ENCODE results near the gene AHNAK2. TPM values are rescaled to one million over a fixed set of nuclear protein-coding genes. Genes with fewer than 3 reads are reported as not detected.

The AHNAK2 gene
- total RNA-seq, 1 experiment from 2014 or later: 191 TPM

DNA sequence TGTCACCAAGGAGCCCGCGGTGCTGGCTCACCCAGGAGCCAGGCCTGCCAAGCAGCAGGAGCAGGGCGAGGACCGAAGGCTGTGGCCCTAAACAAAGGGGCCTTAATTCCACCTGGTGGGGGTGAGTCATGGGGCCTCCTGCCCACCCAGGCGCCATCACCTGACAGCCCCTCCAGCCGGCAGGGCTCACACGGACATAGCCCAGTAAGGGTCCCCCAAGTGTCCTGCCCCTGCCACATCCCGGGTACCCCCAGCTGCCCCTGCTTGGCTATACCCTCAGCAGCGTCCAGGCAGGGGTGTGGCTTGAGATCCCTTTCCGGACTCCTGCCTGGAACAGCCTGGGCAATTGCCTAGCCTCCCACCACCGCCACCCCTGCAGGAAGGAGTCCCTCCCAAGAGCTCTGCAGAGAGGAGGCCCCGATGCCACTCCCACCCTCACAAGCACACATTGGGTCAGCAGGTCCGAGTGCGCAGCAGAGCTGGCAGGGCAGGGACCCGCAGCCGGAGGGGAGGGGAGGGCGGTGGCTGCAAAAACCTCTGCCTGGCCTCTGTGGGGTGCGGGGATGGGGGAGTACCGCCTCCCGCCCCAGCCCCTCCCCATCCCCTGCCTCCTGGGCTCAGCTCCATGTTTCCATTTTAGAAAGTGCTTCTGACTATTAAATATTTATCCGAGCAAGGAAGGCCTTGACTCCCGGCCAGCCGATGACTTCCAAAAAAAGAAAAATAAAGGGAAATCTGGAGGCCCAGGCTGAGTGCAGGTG, 4.6 kb downstream of the AHNAK2 start:
- DNase-seq (ENCODE audit: low spot score): peak; percentile 95

DNA sequence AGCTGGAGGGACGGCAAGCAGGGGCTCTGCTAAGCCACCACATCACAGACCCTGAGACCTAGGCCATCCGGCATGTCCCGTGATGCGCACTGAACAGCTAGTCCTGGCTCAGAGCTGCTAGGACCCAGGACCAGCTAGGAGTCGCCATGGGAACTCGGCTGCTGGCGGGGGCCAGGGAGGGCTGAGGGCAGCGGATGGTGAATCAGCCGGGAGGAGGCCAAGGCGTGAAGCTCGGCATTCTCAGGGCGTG, 5.1 kb downstream of the AHNAK2 start:
- DNase-seq (ENCODE audit: low spot score): no peak

DNA sequence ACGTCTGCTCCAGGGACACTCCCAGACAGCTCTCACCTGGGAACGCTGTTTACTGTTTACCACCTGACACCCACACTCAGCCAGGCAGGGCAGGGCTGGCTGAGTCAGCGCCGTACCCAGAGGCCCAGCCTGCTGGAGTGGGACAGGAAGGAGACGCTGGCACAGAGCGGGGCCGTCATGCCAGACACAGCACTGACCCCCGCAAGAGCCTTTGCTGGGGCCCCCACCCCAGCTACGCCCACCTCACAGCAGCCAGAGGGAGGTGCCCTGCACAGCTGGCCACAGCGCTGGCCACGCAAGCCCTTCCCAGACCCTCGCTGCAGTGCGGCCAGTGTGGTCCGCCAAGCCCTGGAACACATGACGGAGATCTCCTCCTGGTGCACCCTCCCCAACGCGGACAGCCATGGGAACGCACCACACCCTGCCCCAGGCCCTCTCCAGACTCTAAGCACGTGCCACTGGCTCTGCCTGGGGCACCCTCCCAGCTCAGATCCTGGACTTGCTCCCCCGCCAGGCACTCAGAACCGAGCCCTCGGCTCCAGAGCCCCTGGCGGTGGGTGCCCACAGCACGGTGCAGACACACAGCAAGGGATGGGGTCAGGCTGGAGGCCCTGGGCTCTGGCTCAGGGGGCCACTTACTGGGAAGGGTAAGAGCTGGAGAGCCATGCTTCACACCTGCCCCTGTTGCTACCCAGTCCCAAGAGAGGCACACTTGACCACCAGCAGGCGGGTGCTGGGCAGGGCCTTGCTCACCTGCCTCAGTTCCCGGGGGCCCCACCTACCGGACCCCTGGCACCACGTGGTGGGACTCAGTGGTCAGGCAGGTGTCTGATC, 5.7 kb downstream of the AHNAK2 start:
- DNase-seq (ENCODE audit: low spot score): peak; percentile 83

- DNase-seq (ENCODE audit: low spot score): no peak
Observed at GRCh38 chr14:104971447-104972240, 6.5 kb downstream of the AHNAK2 start.

GRCh38 chr14:104970231-104971068, 7.7 kb downstream of the AHNAK2 start:
- peak; percentile 93 for DNase-seq (ENCODE audit: low spot score)

- DNase-seq (ENCODE audit: low spot score): no peak
Observed at GRCh38 chr14:104969741-104970230, 8.4 kb downstream of the AHNAK2 start.

DNA sequence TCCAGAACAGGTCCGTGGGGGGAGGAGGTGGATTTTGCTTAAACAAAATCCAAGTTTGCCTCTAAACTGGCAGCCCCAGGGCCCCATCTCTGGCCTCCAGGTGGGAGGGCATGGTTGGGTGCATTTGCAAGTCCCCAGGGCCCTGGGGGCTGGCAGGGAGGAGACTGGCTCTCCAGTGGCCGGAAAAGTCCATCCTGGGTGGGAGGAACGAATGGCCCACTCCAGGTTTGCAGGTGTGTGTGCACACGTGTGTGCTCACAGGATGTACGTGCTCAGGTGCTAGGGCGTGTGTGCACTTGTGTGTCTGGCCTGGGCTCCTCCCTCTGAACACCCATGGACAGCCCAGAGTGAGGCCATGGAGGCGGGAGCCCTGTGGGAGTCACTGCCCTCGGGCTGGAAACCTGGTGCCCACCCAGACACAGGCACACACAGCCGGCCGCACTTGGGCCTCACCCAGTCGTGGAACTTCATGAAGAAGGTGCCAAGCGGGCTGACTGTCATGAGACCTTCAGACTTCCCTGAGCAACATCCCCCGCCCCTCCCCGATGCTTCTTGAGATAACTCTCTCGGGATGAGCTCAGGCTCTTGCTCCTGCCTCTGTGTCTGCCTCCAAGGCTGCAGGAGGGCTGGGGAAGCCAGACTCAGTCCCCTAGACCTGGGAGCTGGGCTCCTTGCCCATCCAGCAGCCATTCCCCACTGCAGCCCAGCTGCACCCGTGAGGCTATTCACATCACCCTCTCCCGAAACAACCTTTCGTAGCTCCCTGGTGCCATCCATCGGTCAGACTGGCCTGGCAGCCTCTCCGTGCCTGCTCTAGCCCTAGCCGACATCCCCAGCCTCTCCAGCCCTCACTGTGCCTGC, 9.4 kb downstream of the AHNAK2 start:
- DNase-seq (ENCODE audit: low spot score): peak; percentile 36

- DNase-seq (ENCODE audit: low spot score): peak; percentile 60
Observed at GRCh38 chr14:104968153-104968527, 10.0 kb downstream of the AHNAK2 start.

DNA sequence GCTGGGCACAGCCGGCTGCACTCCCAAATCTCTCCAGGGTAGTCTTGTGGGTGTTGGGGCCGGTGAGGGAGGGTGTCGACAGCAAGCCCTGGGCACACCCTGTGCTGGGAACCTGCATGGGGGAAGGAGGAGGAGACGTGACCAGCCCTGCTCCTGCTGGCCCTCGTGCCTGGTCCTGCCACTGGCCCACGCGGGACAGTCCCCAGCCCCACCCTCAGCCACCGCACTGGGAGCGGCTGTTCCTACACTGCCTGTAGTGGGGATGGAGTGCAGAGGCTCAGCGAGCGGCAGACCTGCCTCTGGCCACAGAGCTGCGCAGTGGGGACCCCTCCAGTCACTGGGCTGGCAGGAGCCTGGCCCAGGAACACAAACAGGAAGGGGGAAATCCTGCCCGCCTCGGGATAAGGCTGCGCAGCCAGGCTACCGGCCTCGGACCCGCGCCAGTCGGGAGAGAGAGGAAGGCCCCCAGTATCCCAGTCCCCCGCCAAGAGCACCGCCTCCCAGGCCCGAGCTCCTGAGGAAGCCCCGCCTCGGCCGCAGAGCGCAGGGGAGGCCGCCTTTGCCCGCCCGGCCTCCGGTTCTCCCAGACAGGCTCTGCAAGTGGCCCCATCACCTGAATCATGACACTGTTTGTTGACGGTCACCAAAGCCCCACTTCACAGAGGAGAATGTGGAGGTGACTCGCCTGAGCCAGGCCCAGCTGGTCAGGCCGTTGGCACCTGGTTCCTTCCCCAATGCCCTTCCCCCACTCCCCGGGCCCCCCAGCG, 10.6 kb downstream of the AHNAK2 start:
- peak; percentile 17 for DNase-seq (ENCODE audit: low spot score)

- no peak for DNase-seq (ENCODE audit: low spot score)
Observed at GRCh38 chr14:104966981-104967385, 11.2 kb downstream of the AHNAK2 start.

DNA sequence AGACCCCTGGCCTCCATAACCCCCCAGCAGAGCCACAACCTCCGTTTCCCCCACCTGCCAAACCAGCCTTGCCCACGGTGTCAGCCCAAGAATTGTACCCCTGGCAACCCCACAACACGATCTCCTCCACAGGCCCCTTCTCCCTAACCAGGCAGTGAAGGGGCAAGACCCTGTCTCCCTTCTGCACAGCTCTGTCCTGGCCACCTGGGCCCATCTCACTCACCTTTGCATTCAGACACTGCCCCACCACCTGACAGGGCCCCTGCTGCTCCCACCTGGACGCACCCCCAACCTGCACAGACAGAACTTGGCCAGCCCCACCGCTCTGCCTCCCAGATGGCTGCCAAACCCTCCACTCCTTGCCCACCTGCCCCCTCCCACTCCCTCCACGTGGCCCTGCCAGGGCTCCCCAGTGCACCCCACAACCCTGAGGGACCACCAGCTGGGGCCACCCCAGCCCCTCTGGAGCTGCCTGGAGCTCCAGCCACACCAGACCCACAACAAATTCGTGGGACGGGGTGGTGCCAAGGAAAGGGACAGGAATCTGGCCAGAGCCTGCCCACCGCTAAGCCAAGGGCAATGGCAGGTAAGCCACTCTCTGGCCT, 11.8 kb downstream of the AHNAK2 start:
- no peak for DNase-seq (ENCODE audit: low spot score)

DNA sequence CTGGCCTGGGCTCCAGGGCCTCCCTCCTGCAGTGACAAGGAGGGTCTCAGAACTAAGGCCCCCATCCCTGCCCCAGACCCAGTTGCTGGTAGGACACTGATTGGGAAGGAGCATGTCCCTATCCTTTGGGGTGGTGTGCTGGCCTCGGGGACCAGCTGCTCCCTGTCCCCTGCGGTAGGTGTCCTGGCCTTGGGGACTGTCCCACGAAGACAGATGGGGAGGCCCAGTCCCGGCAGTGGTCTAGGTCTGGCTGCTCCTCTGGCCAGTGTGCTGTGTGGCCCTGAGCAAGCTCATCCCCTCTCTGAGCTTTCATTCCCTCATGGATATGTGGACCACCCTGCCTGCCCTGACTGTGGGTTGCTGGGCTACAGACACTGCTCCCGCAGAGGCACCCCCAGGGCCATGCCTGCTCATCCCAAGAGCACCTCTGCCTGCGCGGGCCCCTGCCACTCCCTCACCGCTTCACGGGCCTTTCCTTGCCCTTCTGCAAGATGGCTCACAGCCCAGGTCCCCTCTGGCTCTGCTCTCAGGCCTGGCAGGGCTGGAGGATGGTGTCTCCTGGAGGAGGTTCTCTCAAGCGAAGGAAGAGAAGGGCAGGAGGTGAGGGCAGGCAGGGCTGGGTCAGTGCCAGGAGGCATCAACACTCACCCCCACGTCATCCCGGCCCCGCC, 12.5 kb downstream of the AHNAK2 start:
- DNase-seq (ENCODE audit: low spot score): no peak

GRCh38 chr14:104964546-104964945, 13.6 kb downstream of the AHNAK2 start:
- DNase-seq (ENCODE audit: low spot score): no peak

GRCh38 chr14:104957146-104958113, 20.7 kb downstream of the AHNAK2 start:
- DNase-seq (ENCODE audit: low spot score): no peak

- no peak for DNase-seq (ENCODE audit: low spot score)
Observed at GRCh38 chr14:104956290-104956890, 21.8 kb downstream of the AHNAK2 start.

GRCh38 chr14:104955396-104955770, 22.8 kb downstream of the AHNAK2 start:
- no peak for DNase-seq (ENCODE audit: low spot score)

GRCh38 chr14:104954746-104955395, 23.3 kb downstream of the AHNAK2 start:
- no peak for DNase-seq (ENCODE audit: low spot score)

All from A172 (cell line).